ENCODE measurements around the gene PEX14. TPM values are rescaled to one million over a fixed set of nuclear protein-coding genes. Genes with fewer than 3 reads are reported as not detected.

Gene PEX14
- total RNA-seq, 4 donors from 2014 or later, result 10.6 to 19.6 (median 13.9) TPM

- ATAC-seq (ENCODE audit: low FRiP score) (no peak), DNase-seq (ENCODE audit: low spot score) (no peak)
- no peak for TF ChIP-seq CTCF (IDR thresholded peaks at IDR 0.05)
Measured at GRCh38 chr1:10610901-10611600, 136.3 kb downstream of the PEX14 start.

GRCh38 chr1:10612436-10613160 is 137.8 kb downstream of the PEX14 start:
- ATAC-seq (ENCODE audit: low FRiP score) (no peak), DNase-seq (ENCODE audit: low spot score) (no peak)
- TF ChIP-seq CTCF (IDR thresholded peaks at IDR 0.05), result no peak

- TF ChIP-seq CTCF (IDR thresholded peaks at IDR 0.05), result no peak
- no peak for DNase-seq (ENCODE audit: low spot score)
- no peak for ATAC-seq (ENCODE audit: low FRiP score)
Measured at GRCh38 chr1:10613340-10613739, 138.6 kb downstream of the PEX14 start.

- TF ChIP-seq CTCF (IDR thresholded peaks at IDR 0.05), result no peak
Measured at GRCh38 chr1:10613861-10614260, 139.1 kb downstream of the PEX14 start.

GRCh38 chr1:10614377-10615225 is 139.9 kb downstream of the PEX14 start:
- no peak for TF ChIP-seq CTCF (IDR thresholded peaks at IDR 0.05)
- no peak for DNase-seq (ENCODE audit: low spot score)
- no peak for ATAC-seq (ENCODE audit: low FRiP score)

More at GRCh38 chr1:10613861-10614260, 139.1 kb downstream of the PEX14 start:
- no peak for ATAC-seq (ENCODE audit: low FRiP score)
- no peak for DNase-seq (ENCODE audit: low spot score)

GRCh38 chr1:10615332-10615731 is 140.6 kb downstream of the PEX14 start:
- no peak for TF ChIP-seq CTCF (IDR thresholded peaks at IDR 0.05)
- ATAC-seq (ENCODE audit: low FRiP score) (no peak), DNase-seq (ENCODE audit: low spot score) (no peak)

Measured in omental fat pad (tissue), 4 donors.